ENCODE data around the gene SDHA.

Gene SDHA

DNA sequence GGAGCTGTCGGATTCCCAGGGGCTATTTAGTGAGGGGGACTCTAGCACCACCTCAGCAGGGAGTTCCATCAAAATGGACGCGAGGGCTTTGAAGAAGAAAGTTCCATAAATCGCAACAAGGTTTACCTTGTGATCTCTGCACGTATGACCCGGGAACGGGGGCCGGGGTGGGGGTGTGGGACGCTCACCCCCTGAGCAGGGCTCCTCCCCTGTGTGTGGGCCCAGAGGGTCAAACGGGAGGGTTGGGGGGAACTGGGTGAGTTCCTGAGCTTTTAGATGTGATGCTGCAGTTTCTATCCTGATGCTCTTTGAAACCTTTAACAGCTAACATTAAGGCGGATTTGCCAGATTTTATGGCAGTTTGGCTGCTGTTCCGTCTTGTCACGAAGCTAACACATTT, 45.7 kb upstream of the SDHA start:
- Histone ChIP-seq H3K4me3 (replicated peaks; ENCODE audit: low read depth, low read length) (no peak overlapping the region), H3K27me3 (replicated peaks; ENCODE audit: control insufficient read depth, insufficient read depth, low read length) (peaks cover 2% of the 10 kb centered on the region), H3K36me3 (ENCODE audit: control insufficient read depth, insufficient read depth, low read length) (no peaks in the 10 kb centered on the region)
- no peak for DNase-seq (ENCODE audit: extremely low read depth, insufficient read length)
- TF ChIP-seq CTCF (IDR thresholded peaks at IDR 0.05; ENCODE audit: insufficient read depth, low read length, poor library complexity, severe bottlenecking), result no peak

GRCh38 chr5:172841-173251, 45.3 kb upstream of the SDHA start:
- no peak for DNase-seq (ENCODE audit: extremely low read depth, insufficient read length)
- Histone ChIP-seq H3K4me3 (replicated peaks; ENCODE audit: low read depth, low read length) (no peak overlapping the region), H3K36me3 (ENCODE audit: control insufficient read depth, insufficient read depth, low read length) (no peaks in the 10 kb centered on the region), H3K27me3 (replicated peaks; ENCODE audit: control insufficient read depth, insufficient read depth, low read length) (peaks cover 2% of the 10 kb centered on the region)
- no peak for TF ChIP-seq CTCF (IDR thresholded peaks at IDR 0.05; ENCODE audit: insufficient read depth, low read length, poor library complexity, severe bottlenecking)

DNA sequence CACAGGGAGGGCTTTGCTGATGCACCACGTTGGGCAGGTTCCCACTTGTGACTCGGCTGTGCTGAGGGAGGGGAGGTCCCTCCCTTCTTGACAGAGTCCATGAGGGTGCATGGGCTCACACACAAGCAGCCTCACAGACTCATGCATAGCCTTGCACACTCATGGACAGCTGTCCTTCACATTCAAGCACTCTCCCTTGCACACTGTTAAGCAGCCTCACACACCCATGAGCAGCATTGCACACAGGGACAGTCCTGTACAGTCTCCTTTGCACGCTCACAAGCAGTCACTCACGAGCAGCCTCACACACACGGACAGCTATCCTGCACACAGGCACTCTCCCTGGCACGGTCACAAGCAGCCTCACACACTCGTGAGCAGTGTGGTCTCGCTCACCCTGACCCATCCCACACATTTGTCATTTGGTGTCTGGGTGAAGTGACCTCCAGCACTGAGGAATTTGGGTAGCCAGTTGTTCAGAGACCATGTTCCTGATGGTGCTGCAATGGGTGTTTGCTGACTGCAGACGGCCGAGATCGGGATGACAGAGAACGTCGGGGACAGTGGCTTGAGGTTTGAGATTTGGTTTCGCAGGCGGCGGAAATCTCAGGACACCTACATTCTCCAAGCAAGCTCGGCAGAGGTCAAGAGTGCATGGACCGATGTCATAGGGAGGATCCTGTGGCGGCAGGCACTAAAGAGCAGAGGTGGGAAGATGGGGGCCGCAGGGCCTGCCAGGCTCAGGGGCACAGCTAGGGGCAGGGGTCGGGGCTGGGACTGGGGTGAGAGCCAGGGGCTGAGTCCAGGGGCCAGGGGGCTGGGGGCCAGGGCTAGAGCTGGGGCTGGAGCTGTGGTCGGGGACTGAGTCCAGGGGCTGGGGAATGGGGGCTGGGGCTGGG, 44.5 kb upstream of the SDHA start:
- DNase-seq (ENCODE audit: extremely low read depth, insufficient read length), result no peak
- no peak for TF ChIP-seq CTCF (IDR thresholded peaks at IDR 0.05; ENCODE audit: insufficient read depth, low read length, poor library complexity, severe bottlenecking)
- no peak overlapping the region for H3K4me3 ChIP-seq (replicated peaks; ENCODE audit: low read depth, low read length)
- H3K36me3 ChIP-seq (ENCODE audit: control insufficient read depth, insufficient read depth, low read length), result no peaks in the 10 kb centered on the region
- peaks cover 2% of the 10 kb centered on the region for H3K27me3 ChIP-seq (replicated peaks; ENCODE audit: control insufficient read depth, insufficient read depth, low read length)

- Histone ChIP-seq H3K27me3 (replicated peaks; ENCODE audit: control insufficient read depth, insufficient read depth, low read length) (peaks cover 2% of the 10 kb centered on the region), H3K36me3 (ENCODE audit: control insufficient read depth, insufficient read depth, low read length) (no peaks in the 10 kb centered on the region), H3K4me3 (replicated peaks; ENCODE audit: low read depth, low read length) (no peak overlapping the region)
- DNase-seq (ENCODE audit: extremely low read depth, insufficient read length), result no peak
- no peak for TF ChIP-seq CTCF (IDR thresholded peaks at IDR 0.05; ENCODE audit: insufficient read depth, low read length, poor library complexity, severe bottlenecking)
These were observed 43.9 kb upstream of the SDHA start for GRCh38 chr5:174291-174600.

- no peak for TF ChIP-seq CTCF (IDR thresholded peaks at IDR 0.05; ENCODE audit: insufficient read depth, low read length, poor library complexity, severe bottlenecking)
- peaks cover 2% of the 10 kb centered on the region for H3K27me3 ChIP-seq (replicated peaks; ENCODE audit: control insufficient read depth, insufficient read depth, low read length)
- no peak for DNase-seq (ENCODE audit: extremely low read depth, insufficient read length)
- H3K36me3 ChIP-seq (ENCODE audit: control insufficient read depth, insufficient read depth, low read length), result no peaks in the 10 kb centered on the region
- H3K4me3 ChIP-seq (replicated peaks; ENCODE audit: low read depth, low read length), result no peak overlapping the region
These were observed 43.1 kb upstream of the SDHA start for GRCh38 chr5:174876-175465.

Data from GM06990 (cell line).